Pulmonary artery endothelial cell (primary cell): ENCODE data around the gene USP6. TPM values are rescaled to one million over a fixed set of nuclear protein-coding genes. Genes with fewer than 3 reads are reported as not detected.
"Not testable (repeated sequence)": the region's sequence is repeated elsewhere in the genome, so short reads cannot be mapped to it uniquely, and the experiment has no call there.

ENCODE experiments used
- DNase-seq: peaks from one replicate; pipeline ENCODE4 v3.0.0-alpha.2; 2011; ENCODE audit warnings: low read depth, low spot score
- total RNA-seq: library from RNA; depleted of rRNA; stranded (reverse); fragments of >200 nt; gene quantifications from 2 replicates; pipeline ENCODE4 v1.2.3, GENCODE V29; 2014

USP6 gene
- total RNA-seq, 1 donor from 2014 or later, result not detected

DNA sequence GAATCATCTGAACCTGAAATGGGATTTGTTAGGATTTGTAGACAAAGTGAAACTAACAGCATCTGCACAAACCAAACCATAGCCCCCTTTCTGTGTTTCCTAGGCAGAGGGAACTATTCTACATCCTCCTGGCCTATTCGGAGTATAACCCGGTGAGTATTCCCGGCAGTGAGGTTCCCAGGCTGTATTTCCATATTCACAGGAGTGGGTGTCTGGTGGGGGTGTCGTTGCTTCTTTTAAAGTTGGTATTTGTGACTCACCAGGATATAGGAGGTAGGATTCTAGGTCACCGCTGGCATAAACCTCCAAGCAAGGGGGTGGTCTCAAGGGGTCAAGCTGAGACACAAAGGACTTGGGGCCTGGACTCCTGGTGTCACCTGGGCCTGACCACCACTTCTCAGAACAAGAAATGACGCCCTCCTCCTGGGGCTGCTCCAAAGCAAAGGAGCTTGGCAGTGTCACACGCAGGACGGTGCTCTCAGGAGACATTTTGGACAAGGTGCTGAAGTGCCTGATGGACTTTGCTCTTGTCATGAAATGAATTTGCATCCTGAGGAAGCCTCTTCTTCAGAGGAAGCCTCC is 19.4 kb downstream of the USP6 start:
- DNase-seq, result not testable (repeated sequence)

GRCh38 chr17:5135726-5136579 is 20.1 kb downstream of the USP6 start:
- DNase-seq, result no peak

GRCh38 chr17:5136580-5137412 is 21.0 kb downstream of the USP6 start:
- DNase-seq, result not testable (repeated sequence)

GRCh38 chr17:5137511-5138197 is 21.8 kb downstream of the USP6 start:
- DNase-seq, result not testable (repeated sequence)

DNA sequence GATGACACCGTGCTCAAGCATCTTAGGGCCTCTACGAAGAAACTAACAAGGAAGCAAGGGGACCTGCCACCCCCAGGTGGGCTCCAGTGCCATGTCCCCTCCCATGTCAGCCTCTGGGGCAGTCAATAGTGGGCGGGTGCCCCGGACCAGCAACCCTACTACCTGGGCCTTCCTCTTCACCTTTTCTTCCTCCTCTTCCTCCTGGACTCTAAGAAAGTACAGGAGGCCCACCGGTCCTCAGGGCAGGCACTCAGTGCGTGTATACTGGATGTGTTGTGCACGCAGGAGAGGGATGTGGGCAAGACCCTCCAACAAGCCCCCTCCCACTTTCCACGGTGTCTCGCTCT is 22.3 kb downstream of the USP6 start:
- DNase-seq, result not testable (repeated sequence)

GRCh38 chr17:5138616-5139457 is 23.0 kb downstream of the USP6 start:
- no peak for DNase-seq

- no peak for DNase-seq
Measured at GRCh38 chr17:5139458-5139732, 23.6 kb downstream of the USP6 start.

- DNase-seq, result not testable (repeated sequence)
Measured at GRCh38 chr17:5142877-5143276, 27.0 kb downstream of the USP6 start.

GRCh38 chr17:5146122-5146521 is 30.3 kb downstream of the USP6 start:
- DNase-seq, result not testable (repeated sequence)

DNA sequence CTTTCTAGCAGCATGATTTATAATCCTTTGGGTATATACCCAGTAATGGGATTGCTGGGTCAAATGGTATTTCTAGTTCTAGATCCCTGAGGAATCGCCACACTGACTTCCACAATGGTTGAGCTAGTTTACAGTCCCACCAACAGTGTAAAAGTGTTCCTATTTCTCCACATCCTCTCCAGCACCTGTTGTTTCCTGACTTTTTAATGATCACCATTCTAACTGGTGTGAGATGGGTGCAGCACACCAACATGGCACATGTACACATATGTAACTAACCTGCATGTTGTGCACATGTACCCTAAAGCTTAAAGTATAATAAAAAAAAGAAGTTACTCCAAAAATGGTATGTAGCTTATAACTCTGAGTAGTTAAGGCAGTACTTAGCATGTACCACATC is 44.9 kb downstream of the USP6 start:
- not testable (repeated sequence) for DNase-seq

DNA sequence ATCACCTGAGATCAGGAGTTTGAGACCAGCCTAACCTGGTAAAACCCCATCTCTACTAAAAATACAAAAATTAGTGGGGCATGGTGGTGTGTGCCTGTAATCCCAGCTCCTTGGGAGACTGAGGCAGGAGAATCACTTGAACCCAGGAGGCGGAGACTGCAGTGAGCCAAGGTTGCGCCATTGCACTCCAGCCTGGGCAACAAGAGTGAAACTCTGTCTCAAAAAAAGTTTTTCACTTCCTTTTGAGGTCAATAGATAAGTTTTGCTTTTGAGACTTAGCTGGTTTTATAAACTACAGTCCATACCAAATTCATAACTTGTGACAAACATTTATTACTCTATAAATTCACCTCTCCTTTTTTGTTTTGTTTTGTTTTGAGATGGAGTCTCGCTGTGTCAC is 46.0 kb downstream of the USP6 start:
- not testable (repeated sequence) for DNase-seq

GRCh38 chr17:5164436-5164835 is 48.6 kb downstream of the USP6 start:
- no peak for DNase-seq

DNA sequence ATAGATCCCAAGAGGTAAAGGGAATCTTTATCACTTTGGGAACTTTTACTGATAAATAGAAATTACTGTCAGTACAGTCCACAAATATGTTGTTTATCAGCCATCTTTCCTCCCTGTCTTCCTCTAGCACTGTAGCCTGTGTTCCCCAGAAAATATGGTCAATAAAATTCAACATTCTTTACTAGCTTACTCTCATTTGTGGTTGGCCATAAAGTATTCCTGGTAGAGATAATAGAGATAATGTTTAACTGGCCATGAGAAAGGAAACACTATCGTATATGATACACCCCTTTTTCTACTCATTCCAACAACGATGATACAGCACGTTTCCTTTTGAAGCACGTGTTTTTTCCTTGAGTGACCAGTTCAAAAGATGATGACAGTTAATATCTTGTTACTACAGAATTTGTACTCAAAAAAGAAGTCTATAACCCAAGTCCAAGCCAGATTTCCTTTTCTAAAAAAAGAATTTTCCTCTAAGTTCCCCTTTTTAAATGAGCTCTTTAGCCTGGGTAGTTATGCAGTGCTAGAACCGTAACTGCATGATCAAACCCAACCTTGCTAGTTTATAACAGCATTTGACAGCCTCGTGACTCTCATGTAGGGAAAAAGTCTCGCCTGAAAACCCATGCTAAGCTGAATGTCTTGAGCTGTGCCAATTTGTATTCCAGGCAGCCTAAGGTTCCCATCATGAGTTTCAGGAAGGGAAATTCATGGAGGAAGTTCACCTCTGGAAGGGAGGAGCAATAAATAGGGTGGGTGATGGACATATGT is 50.1 kb downstream of the USP6 start:
- not testable (repeated sequence) for DNase-seq

DNA sequence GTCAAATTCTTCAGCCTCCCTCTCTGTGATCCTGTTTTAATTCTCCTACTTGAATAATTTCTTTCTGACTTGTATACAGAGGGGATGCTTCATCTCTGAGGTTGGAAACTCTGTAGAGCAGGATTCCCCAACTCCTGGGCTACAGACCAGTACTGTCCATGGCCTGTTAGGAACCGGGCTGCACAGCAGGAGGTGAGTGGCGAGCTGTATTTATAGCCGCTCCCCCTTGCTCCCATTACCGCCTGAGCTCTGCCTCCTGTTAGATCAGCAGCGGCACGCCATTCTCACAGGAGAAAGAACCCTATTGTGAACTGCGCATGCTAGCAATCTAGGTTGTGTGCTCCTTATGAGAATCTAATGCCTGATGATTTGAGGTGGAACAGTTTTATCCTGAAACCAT is 59.2 kb downstream of the USP6 start:
- not testable (repeated sequence) for DNase-seq

GRCh38 chr17:5179003-5179402 is 63.2 kb downstream of the USP6 start:
- DNase-seq, result no peak

GRCh38 chr17:5181509-5182305 is 65.9 kb downstream of the USP6 start:
- no peak for DNase-seq

- DNase-seq, result no peak
Measured at GRCh38 chr17:5182597-5183409, 67.0 kb downstream of the USP6 start.

DNA sequence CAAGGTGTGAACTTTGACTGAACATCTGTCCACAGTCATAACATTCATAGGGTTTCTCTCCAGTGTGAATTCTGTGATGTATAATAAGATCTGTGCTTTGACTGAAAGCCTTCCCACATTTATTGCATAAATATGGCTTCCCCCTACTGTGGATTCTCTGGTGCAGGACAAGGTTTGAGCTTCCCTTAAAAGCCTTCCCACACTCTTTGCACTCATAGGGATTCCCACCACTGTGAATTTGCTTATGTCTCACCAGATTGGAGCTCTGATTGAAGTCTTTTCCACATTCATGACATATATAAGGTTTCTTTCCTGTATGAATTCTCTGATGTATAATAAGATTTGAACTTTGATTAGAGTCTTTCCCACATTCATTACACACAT is 67.6 kb downstream of the USP6 start:
- DNase-seq, result no peak
